Uterus (tissue), 4 donors: ENCODE measurements around the gene IL5. TPM values are rescaled to one million over a fixed set of nuclear protein-coding genes. Genes with fewer than 3 reads are reported as not detected.
A peak's percentile ranks its signal among the peaks of the same experiment; 100 is the strongest.

ENCODE experiments used
- DNase-seq, 2 donors: peaks; one replicate each; pipeline ENCODE4 v3.0.0-alpha.2; 2019 to 2020
- H3K27ac ChIP-seq, 2 donors: fragments of 200-600 bp; sonication (generic); 1 replicate in 1 of 2; 2 replicates in 1 of 2; pipeline ENCODE4 v1.5.1; 2016 to 2018
- H3K27me3 ChIP-seq, 2 donors: fragments of 200-600 bp; sonication (generic); one replicate each; pipeline ENCODE4 v1.5.1; 2018 to 2019; ENCODE audit warnings: control low read depth in 1 of 2
- H3K36me3 ChIP-seq, 2 donors: fragments of 200-600 bp; sonication (generic); one replicate each; pipeline ENCODE4 v1.5.1; 2019; ENCODE audit warnings: control low read depth in 1 of 2
- H3K4me1 ChIP-seq, 2 donors: fragments of 200-600 bp; sonication (generic); one replicate each; pipeline ENCODE4 v1.5.1; 2018 to 2019; ENCODE audit warnings: control low read depth in 1 of 2
- H3K4me3 ChIP-seq, 2 donors: fragments of 200-600 bp; sonication (generic); 1 replicate in 1 of 2; 2 replicates in 1 of 2; pipeline ENCODE4 v1.5.1; 2018 to 2019; ENCODE audit warnings: mild to moderate bottlenecking in 1 of 2
- H3K9me3 ChIP-seq, 2 donors: fragments of 200-600 bp; sonication (generic); one replicate each; pipeline ENCODE4 v1.5.1; 2019; ENCODE audit warnings: control low read depth in 1 of 2
- POLR2A ChIP-seq, 2 donors: fragments of 450-650 bp; IDR thresholded peaks; one replicate each; pipeline ENCODE4 v1.6.1; 2016; ENCODE audit warnings: antibody characterized with exemption in 2 of 2, mild to moderate bottlenecking in 1 of 2, moderate library complexity in 1 of 2
- intact Hi-C: fragments of 100-400 bp; cut with DNase I; formaldehyde crosslinking; loops from one replicate; pipeline ENCODE4 v1.15.1; 2023; ENCODE audit warnings: low total_unique reads
- total RNA-seq, 4 donors: library from RNA; depleted of rRNA in 3 of 4; stranded (reverse); fragments of >200 nt in 3 of 4; gene quantifications; one replicate each; pipeline versions ENCODE4 v1.1.0 to v1.2.4, GENCODE V29; 2014 to 2023
- TF ChIP-seq, protein P1 (sequence below), 4 experiments: fragments of 200-600 bp in 2 of 4; fragments of 450-650 bp in 2 of 4; sonication (generic) in 2 of 4; IDR thresholded peaks; one replicate each; pipeline ENCODE4 v1.5.1; 2016 to 2019; ENCODE audit warnings: antibody characterized with exemption in 4 of 4, mild to moderate bottlenecking in 2 of 4, moderate library complexity in 1 of 4
- donor health status: DM: yes; HTN: yes; CAD: no.

IL5 gene
- total RNA-seq, 4 donors from 2014 or later, result not detected

DNA sequence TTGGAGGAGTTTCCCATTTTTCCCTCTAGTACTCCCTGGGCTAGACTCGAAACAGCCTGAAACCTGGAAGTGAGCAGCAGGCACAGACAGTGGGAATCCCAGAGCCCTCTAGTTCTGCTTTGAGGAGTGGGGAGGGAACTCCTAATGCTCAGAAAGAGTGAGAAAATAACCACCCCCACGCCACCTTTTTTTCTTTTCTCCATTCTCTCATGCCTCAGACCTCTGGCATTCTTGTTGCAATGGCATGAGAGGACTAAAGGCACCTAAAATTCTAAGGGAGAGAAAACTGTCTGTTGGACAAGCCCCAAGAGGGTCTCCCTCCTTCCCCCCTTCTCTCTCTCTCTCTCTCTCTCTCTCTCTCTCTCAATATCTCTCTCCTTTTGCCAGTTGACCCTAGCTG, 37.7 kb downstream of the IL5 start:
- no peak for DNase-seq
- intact Hi-C loops, result no loop called here
- Histone ChIP-seq H3K27ac (peak overlapping the region; percentile 72 to 74), H3K27me3 (no peaks in the 10 kb centered on the region), H3K36me3 (no peaks in the 10 kb centered on the region), H3K4me3 (no peak overlapping the region), H3K9me3 (no peaks in the 10 kb centered on the region), H3K4me1 (no peaks in the 10 kb centered on the region)
- no peak for TF ChIP-seq POLR2A (IDR thresholded peaks at IDR 0.05)
- TF ChIP-seq, protein P1, sequence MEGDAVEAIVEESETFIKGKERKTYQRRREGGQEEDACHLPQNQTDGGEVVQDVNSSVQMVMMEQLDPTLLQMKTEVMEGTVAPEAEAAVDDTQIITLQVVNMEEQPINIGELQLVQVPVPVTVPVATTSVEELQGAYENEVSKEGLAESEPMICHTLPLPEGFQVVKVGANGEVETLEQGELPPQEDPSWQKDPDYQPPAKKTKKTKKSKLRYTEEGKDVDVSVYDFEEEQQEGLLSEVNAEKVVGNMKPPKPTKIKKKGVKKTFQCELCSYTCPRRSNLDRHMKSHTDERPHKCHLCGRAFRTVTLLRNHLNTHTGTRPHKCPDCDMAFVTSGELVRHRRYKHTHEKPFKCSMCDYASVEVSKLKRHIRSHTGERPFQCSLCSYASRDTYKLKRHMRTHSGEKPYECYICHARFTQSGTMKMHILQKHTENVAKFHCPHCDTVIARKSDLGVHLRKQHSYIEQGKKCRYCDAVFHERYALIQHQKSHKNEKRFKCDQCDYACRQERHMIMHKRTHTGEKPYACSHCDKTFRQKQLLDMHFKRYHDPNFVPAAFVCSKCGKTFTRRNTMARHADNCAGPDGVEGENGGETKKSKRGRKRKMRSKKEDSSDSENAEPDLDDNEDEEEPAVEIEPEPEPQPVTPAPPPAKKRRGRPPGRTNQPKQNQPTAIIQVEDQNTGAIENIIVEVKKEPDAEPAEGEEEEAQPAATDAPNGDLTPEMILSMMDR (IDR thresholded peaks at IDR 0.05), result no peak

DNA sequence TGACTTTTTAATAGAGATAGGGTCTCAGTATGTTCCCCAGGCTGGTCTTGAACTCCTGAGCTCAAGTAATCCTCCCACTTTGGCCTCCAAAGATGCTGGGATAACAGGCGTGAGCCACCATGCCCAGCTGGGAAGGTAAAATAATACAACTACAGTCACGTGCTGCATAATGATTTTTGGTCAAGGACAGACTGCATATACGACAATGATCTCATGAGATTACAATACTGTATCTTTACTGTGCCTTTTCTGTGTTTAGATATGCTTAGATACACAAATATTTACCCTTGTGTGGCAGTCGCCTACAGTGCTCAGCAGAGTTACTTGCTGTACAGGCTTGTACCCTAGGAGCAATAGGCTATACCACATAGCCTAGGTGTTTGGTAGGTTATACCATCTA, 38.6 kb downstream of the IL5 start:
- intact Hi-C loops, result no loop called here
- Histone ChIP-seq H3K4me1 (no peaks in the 10 kb centered on the region), H3K27ac (peak overlapping the region in 1 of 2 donors; percentile 74), H3K36me3 (no peaks in the 10 kb centered on the region), H3K9me3 (no peaks in the 10 kb centered on the region), H3K27me3 (no peaks in the 10 kb centered on the region), H3K4me3 (no peak overlapping the region)
- DNase-seq, result no peak
- TF ChIP-seq, protein P1 (IDR thresholded peaks at IDR 0.05), result no peak
- no peak for TF ChIP-seq POLR2A (IDR thresholded peaks at IDR 0.05)

- peak overlapping the region in 1 of 2 donors; percentile 73 for H3K27ac ChIP-seq
- intact Hi-C loops, result no loop called here
- no peaks in the 10 kb centered on the region for H3K36me3 ChIP-seq
- H3K9me3 ChIP-seq, result no peaks in the 10 kb centered on the region
- TF ChIP-seq, protein P1 (IDR thresholded peaks at IDR 0.05), result no peak
- TF ChIP-seq POLR2A (IDR thresholded peaks at IDR 0.05), result no peak
- DNase-seq, result no peak
- H3K4me1 ChIP-seq, result no peaks in the 10 kb centered on the region
- no peaks in the 10 kb centered on the region for H3K27me3 ChIP-seq
- no peak overlapping the region for H3K4me3 ChIP-seq
Observed at GRCh38 chr5:132503244-132503643, 40.1 kb downstream of the IL5 start.

GRCh38 chr5:132501961-132502931, 41.1 kb downstream of the IL5 start:
- DNase-seq, result no peak
- Histone ChIP-seq H3K27ac (peak overlapping the region; percentile 73 to 88), H3K4me1 (no peaks in the 10 kb centered on the region), H3K36me3 (no peaks in the 10 kb centered on the region), H3K27me3 (no peaks in the 10 kb centered on the region), H3K4me3 (no peak overlapping the region), H3K9me3 (no peaks in the 10 kb centered on the region)
- TF ChIP-seq, protein P1 (IDR thresholded peaks at IDR 0.05), result no peak
- TF ChIP-seq POLR2A (IDR thresholded peaks at IDR 0.05), result no peak
- intact Hi-C loops, result no loop called here

- Histone ChIP-seq H3K4me3 (no peak overlapping the region), H3K27ac (peak overlapping the region; percentile 73 to 88), H3K36me3 (no peaks in the 10 kb centered on the region), H3K27me3 (no peaks in the 10 kb centered on the region), H3K4me1 (no peaks in the 10 kb centered on the region), H3K9me3 (no peaks in the 10 kb centered on the region)
- no peak for DNase-seq
- TF ChIP-seq POLR2A (IDR thresholded peaks at IDR 0.05), result no peak
- intact Hi-C loops, result no loop called here
Observed at GRCh38 chr5:132501629-132501956, 41.7 kb downstream of the IL5 start.
